Measurements from ENCODE around the gene GPR161.

DNA sequence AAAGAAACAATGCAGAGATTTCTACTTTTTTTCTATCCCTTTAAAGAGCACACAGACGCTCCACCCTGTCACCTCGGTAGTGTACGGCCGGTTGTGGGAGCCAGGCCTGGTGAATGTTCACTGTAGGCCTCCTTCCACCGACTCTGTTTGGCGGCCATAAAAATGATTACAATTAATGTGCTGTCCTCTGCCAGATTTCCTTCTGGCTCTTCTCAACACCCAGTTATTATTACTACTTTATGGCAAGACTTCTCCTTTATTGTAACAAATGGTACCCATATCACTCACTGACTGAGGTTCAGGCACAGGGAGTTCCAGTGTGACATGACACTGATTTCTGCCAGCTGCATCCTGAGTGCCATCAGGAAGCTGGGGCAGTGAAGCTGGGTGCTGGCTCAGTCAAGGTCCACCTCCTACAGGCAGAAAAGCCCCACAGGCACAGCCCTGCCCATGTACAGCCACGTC, 37.4 kb downstream of the GPR161 start:
- no peak for TF ChIP-seq CTCF (IDR thresholded peaks at IDR 0.05; ENCODE audit: insufficient read depth, low read depth, low read length)
- no peak for TF ChIP-seq EZH2 (IDR thresholded peaks at IDR 0.05; ENCODE audit: insufficient read depth, low read length)

Data from astrocyte (in vitro differentiated cells and primary cell).